K562 (cell line): ENCODE measurements around the gene GNAL. TPM values are rescaled to one million over a fixed set of nuclear protein-coding genes. Genes with fewer than 3 reads are reported as not detected.

Source experiments
- ATAC-seq: fragments of 200-7000 bp; cut with Tn5 transposase; 3 replicates; pipeline ENCODE4 v1.9.1; 2020; ENCODE audit warnings: moderate library complexity
- BruUV-seq: library from RNA; stranded (reverse); fragments of 400-500 nt; replicated peaks from 2 replicates; lab custom pipeline; 2021; lab: Mats Ljungman, UMichigan
- CTCF ChIA-PET: fragments of 300-600 bp; formaldehyde crosslinking; extraction: SDS; loops from one replicate; lab custom pipeline; 2021; ENCODE audit warnings: low intra/inter-chr PET ratio; lab: Yijun Ruan, JAX
- POLR2A ChIA-PET: fragments of 300-600, 350-650 bp; sonication (Branson Sonifier 250); formaldehyde crosslinking; extraction: SDS; loops from one replicate; lab custom pipeline; 2021; ENCODE audit warnings: antibody characterized with exemption, inconsistent platforms; lab: Yijun Ruan, JAX
- DNase-seq, 4 experiments: peaks; one replicate each; pipeline versions ENCODE4 v3.0.0 to v3.0.0-alpha.2; 2011 to 2018; ENCODE audit warnings: low spot score in 3 of 4, mixed read lengths in 3 of 4; ENCODE audit errors: extremely low read depth in 1 of 4
- FAIRE-seq: peaks from 2 replicates; lab custom pipeline; 2011; peaks lifted over from hg19 to GRCh38; lab: Jason Lieb, UNC
- H2AFZ ChIP-seq: 2 replicates; pipeline ENCODE4 v1.6.0; 2011; ENCODE audit warnings: low read depth, low read length, control low read depth, inconsistent platforms
- H3K27ac ChIP-seq: fragments of 200-600 bp; 3 replicates; pipeline ENCODE4 v1.8.0; 2011; ENCODE audit warnings: low read depth, mild to moderate bottlenecking, control low read depth, inconsistent platforms, low read length, moderate library complexity, mixed read lengths; ENCODE audit errors: extremely low read depth
- H3K27me3 ChIP-seq, 2 experiments: fragments of 300-600 bp in 1 of 2; 2 replicates in 1 of 2; 3 replicates in 1 of 2; pipeline versions ENCODE4 v1.6.0 to v1.8.0; 2011; ENCODE audit warnings: inconsistent platforms in 2 of 2, low read length in 2 of 2, mild to moderate bottlenecking in 1 of 2, mixed read lengths in 1 of 2, moderate library complexity in 1 of 2; ENCODE audit not compliant: control insufficient read depth in 2 of 2, insufficient read depth in 2 of 2
- H3K36me3 ChIP-seq: fragments of 300-600 bp; 3 replicates; pipeline ENCODE4 v1.8.0; 2011; ENCODE audit warnings: mild to moderate bottlenecking, low read length, inconsistent platforms; ENCODE audit not compliant: control insufficient read depth, insufficient read depth
- H3K4me1 ChIP-seq, 2 experiments: fragments of 200-600 bp in 1 of 2; replicated peaks in 1 of 2; 2 replicates in 1 of 2; 3 replicates in 1 of 2; pipeline versions ENCODE4 v1.5.1 to v1.8.0; 2011; ENCODE audit warnings: inconsistent platforms in 2 of 2, low read length in 2 of 2, mild to moderate bottlenecking in 1 of 2, mixed read lengths in 1 of 2, moderate library complexity in 1 of 2; ENCODE audit not compliant: control insufficient read depth in 2 of 2, insufficient read depth in 2 of 2
- H3K4me2 ChIP-seq: 2 replicates; pipeline ENCODE4 v1.6.1; 2011; ENCODE audit warnings: low read length, control low read depth, inconsistent platforms, mixed read lengths; ENCODE audit not compliant: insufficient read depth
- H3K4me3 ChIP-seq: fragments of 200-600 bp; sonication (generic), shearing (Covaris generic); 2 replicates; pipeline ENCODE4 v1.5.1; 2016; ENCODE audit warnings: control low read depth, inconsistent platforms
- H3K79me2 ChIP-seq: fragments of 200-600 bp; 3 replicates; pipeline ENCODE4 v1.8.0; 2011; ENCODE audit warnings: low read length, inconsistent platforms; ENCODE audit not compliant: control insufficient read depth, insufficient read depth
- H3K9ac ChIP-seq, 2 experiments: 2 replicates each; pipeline versions ENCODE4 v1.6.0 to v1.6.1; 2011; ENCODE audit warnings: low read depth in 2 of 2, low read length in 2 of 2, control low read depth in 1 of 2, inconsistent platforms in 1 of 2, mild to moderate bottlenecking in 1 of 2, mixed read lengths in 1 of 2; ENCODE audit not compliant: insufficient read depth in 1 of 2
- H3K9me1 ChIP-seq: one replicate; pipeline ENCODE4 v1.6.0; 2011; ENCODE audit warnings: inconsistent platforms, mild to moderate bottlenecking, low read length, moderate library complexity; ENCODE audit not compliant: control insufficient read depth, insufficient read depth
- H3K9me3 ChIP-seq: replicated peaks from 2 replicates; pipeline ENCODE4 v1.5.1; 2011; ENCODE audit warnings: low read depth, low read length, inconsistent platforms; ENCODE audit not compliant: control insufficient read depth, insufficient read depth
- H4K20me1 ChIP-seq: replicated peaks from 2 replicates; pipeline ENCODE4 v1.6.1; 2011; ENCODE audit warnings: low read length, inconsistent platforms, mixed read lengths; ENCODE audit not compliant: control insufficient read depth, insufficient read depth
- ATF7 ChIP-seq: fragments of 450-650 bp; IDR thresholded peaks from 2 replicates; pipeline ENCODE4 v1.7.1; 2014; ENCODE audit warnings: mild to moderate bottlenecking, moderate library complexity
- BCL6 ChIP-seq: fragments of 250-450 bp; sonication (Bioruptor Pico); IDR thresholded peaks from 2 replicates; pipeline ENCODE4 v1.4.0; 2020
- C11orf30 ChIP-seq: fragments of 450-650 bp; IDR thresholded peaks from 2 replicates; pipeline ENCODE4 v1.6.1; 2016; ENCODE audit warnings: low read depth, mild to moderate bottlenecking
- CHD1 ChIP-seq: fragments of 200-600 bp; sonication (generic); IDR thresholded peaks from one replicate; pipeline ENCODE4 v1.6.1; 2012; ENCODE audit warnings: mild to moderate bottlenecking, moderate library complexity, low read length, inconsistent platforms
- MAFG ChIP-seq: fragments of 450-650 bp; conservative IDR thresholded peaks from 2 replicates; pipeline ENCODE4 v1.6.1; 2016; ENCODE audit warnings: missing genetic modification characterization, missing compliant biosample characterization
- MED1 ChIP-seq: sonication (generic); formaldehyde crosslinking; IDR thresholded peaks from 2 replicates; pipeline ENCODE4 v1.8.1; 2023; ENCODE audit warnings: missing genetic modification reagents, borderline replicate concordance
- NBN ChIP-seq: fragments of 450-650 bp; IDR thresholded peaks from 2 replicates; pipeline ENCODE4 v1.6.1; 2016; ENCODE audit warnings: low read depth, mild to moderate bottlenecking
- ZNF589 ChIP-seq: fragments of 200-800 bp; sonication (Bioruptor generic); IDR thresholded peaks from 2 replicates; pipeline ENCODE4 v1.6.1; 2016; ENCODE audit warnings: low read depth, missing genetic modification characterization, missing compliant biosample characterization
- ZNF75A ChIP-seq: fragments of 450-650 bp; formaldehyde crosslinking; IDR thresholded peaks from 2 replicates; pipeline ENCODE4 v1.4.0; 2020; ENCODE audit warnings: mild to moderate bottlenecking
- WGBS: fragments of 100-300 bp; shearing (Covaris generic); methylation state at CpG from one replicate; pipeline ENCODE4 v1.1.6; 2016; ENCODE audit warnings: low coverage, mixed read lengths; ENCODE audit not compliant: insufficient coverage; ENCODE audit errors: missing lambda C conversion rate; 5-methylcytosine and 5-hydroxymethylcytosine counted together
- in situ Hi-C: fragments of 300-500 bp; cut with MboI; formaldehyde crosslinking; loops from 4 replicates; pipeline ENCODE4 v1.15.0; 2018; ENCODE audit warnings: inconsistent platforms, mixed read lengths
- intact Hi-C: fragments of 100-400 bp; cut with micrococcal nuclease; formaldehyde crosslinking; loops from 2 replicates; pipeline ENCODE4 v1.14.2; 2022
- polyA plus RNA-seq, 8 experiments: library from polyadenylated mRNA; depleted of rRNA in 4 of 8; stranded (reverse) in 5 of 8; unstranded in 3 of 8; fragments of >200 nt; fragmentation: Nextera tagmentation in 2 of 8; fragmentation: Illumina TruSeq in 1 of 8; extraction: Ambion mirVana in 2 of 8; extraction: Trizol in 1 of 8; gene quantifications; 2 replicates each; pipeline versions ENCODE4 v1.2.1 to v1.2.3, GENCODE V29; 2011 to 2014; ENCODE audit warnings: inconsistent platforms in 1 of 8, missing spikeins in 1 of 8
- total RNA-seq, 7 experiments: library from RNA; depleted of rRNA in 6 of 7; stranded (reverse); fragments of >200 nt in 6 of 7; fragmentation: Illumina TruSeq in 2 of 7; extraction: Trizol in 2 of 7; gene quantifications; 2 replicates each; pipeline versions ENCODE4 v1.2.1 to v1.2.3, GENCODE V29; 2011 to 2021; ENCODE audit warnings: low replicate concordance in 1 of 7
- TF ChIP-seq, protein P1 (sequence below): fragments of 150-350 bp; conservative IDR thresholded peaks from 2 replicates; pipeline ENCODE4 v1.6.1; 2014; ENCODE audit warnings: low read length
- TF ChIP-seq, protein P2 (sequence below): fragments of 250-450 bp; sonication (Bioruptor Pico); IDR thresholded peaks from 2 replicates; pipeline ENCODE4 v1.5.0; 2021; ENCODE audit warnings: mild to moderate bottlenecking, borderline replicate concordance
- TF ChIP-seq, protein P3 (sequence below), 2 experiments: fragments of 450-650 bp in 1 of 2; IDR thresholded peaks; 2 replicates each; pipeline ENCODE4 v1.6.1; 2011 to 2017; ENCODE audit warnings: low read depth in 2 of 2, antibody characterized with exemption in 1 of 2, borderline replicate concordance in 1 of 2, low read length in 1 of 2, mild to moderate bottlenecking in 1 of 2, mixed read lengths in 1 of 2; ENCODE audit not compliant: control insufficient read depth in 1 of 2
- TF ChIP-seq, protein P4 (sequence below): fragments of 450-650 bp; IDR thresholded peaks from 2 replicates; pipeline ENCODE4 v1.6.1; 2016; ENCODE audit warnings: antibody characterized with exemption

The GNAL gene
- total and polyA plus RNA-seq, 9 of the 15 experiments (the other 6 are each of a cell fraction or from before 2014, with no cell fraction given) = under 0.01 to 0.10 (median 0.01) TPM; not detected in 5

- WGBS = 59% methylated on average over 4 of the region's 4 CpGs
- in situ Hi-C loops = no loop called here
- intact Hi-C loops = no loop called here
- Histone ChIP-seq H3K4me3 (no peak overlapping the region), H4K20me1 (no peaks in the 10 kb centered on the region), H3K27me3 (no peaks in the 10 kb centered on the region), H2AFZ (peak overlapping the region; percentile 65), H3K9me3 (no peaks in the 10 kb centered on the region), H3K27ac (no peak overlapping the region), H3K4me1 (peaks cover 11 to 12% of the 10 kb centered on the region in 2 experiments; a peak in 4 of 5 replicates), H3K79me2 (no peaks in the 10 kb centered on the region), H3K4me2 (no peak overlapping the region), H3K36me3 (no peaks in the 10 kb centered on the region), H3K9ac (no peak overlapping the region), H3K9me1 (no peaks in the 10 kb centered on the region)
- no peak for DNase-seq
- ATAC-seq = no peak
- no TSS peak for BruUV-seq
- ChIA-PET CTCF (no interaction called here), POLR2A (interaction anchor here (0.7 kb wide), 1 partner anchor 11 kb away, joined by 3 read pairs; no protein-coding TSS in a partner anchor)
- no peak for FAIRE-seq
- TF ChIP-seq ZNF75A (no peak), BCL6 (CRISPR knock-in tag) (no peak), MAFG (tag) (peak; percentile 93), NBN (no peak), CHD1 (no peak), ATF7 (no peak), C11orf30 (peak; percentile 98), MED1 (no peak), ZNF589 (CRISPR knock-in tag) (no peak)
- TF ChIP-seq, protein P1, sequence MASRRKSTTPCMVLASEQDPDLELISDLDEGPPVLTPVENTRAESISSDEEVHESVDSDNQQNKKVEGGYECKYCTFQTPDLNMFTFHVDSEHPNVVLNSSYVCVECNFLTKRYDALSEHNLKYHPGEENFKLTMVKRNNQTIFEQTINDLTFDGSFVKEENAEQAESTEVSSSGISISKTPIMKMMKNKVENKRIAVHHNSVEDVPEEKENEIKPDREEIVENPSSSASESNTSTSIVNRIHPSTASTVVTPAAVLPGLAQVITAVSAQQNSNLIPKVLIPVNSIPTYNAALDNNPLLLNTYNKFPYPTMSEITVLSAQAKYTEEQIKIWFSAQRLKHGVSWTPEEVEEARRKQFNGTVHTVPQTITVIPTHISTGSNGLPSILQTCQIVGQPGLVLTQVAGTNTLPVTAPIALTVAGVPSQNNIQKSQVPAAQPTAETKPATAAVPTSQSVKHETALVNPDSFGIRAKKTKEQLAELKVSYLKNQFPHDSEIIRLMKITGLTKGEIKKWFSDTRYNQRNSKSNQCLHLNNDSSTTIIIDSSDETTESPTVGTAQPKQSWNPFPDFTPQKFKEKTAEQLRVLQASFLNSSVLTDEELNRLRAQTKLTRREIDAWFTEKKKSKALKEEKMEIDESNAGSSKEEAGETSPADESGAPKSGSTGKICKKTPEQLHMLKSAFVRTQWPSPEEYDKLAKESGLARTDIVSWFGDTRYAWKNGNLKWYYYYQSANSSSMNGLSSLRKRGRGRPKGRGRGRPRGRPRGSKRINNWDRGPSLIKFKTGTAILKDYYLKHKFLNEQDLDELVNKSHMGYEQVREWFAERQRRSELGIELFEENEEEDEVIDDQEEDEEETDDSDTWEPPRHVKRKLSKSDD = no peak
- TF ChIP-seq, protein P2, sequence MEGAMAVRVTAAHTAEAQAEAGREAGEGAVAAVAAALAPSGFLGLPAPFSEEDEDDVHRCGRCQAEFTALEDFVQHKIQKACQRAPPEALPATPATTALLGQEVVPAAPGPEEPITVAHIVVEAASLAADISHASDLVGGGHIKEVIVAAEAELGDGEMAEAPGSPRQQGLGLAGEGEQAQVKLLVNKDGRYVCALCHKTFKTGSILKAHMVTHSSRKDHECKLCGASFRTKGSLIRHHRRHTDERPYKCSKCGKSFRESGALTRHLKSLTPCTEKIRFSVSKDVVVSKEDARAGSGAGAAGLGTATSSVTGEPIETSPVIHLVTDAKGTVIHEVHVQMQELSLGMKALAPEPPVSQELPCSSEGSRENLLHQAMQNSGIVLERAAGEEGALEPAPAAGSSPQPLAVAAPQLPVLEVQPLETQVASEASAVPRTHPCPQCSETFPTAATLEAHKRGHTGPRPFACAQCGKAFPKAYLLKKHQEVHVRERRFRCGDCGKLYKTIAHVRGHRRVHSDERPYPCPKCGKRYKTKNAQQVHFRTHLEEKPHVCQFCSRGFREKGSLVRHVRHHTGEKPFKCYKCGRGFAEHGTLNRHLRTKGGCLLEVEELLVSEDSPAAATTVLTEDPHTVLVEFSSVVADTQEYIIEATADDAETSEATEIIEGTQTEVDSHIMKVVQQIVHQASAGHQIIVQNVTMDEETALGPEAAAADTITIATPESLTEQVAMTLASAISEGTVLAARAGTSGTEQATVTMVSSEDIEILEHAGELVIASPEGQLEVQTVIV (CRISPR knock-in tag) = no peak
- TF ChIP-seq, protein P3, sequence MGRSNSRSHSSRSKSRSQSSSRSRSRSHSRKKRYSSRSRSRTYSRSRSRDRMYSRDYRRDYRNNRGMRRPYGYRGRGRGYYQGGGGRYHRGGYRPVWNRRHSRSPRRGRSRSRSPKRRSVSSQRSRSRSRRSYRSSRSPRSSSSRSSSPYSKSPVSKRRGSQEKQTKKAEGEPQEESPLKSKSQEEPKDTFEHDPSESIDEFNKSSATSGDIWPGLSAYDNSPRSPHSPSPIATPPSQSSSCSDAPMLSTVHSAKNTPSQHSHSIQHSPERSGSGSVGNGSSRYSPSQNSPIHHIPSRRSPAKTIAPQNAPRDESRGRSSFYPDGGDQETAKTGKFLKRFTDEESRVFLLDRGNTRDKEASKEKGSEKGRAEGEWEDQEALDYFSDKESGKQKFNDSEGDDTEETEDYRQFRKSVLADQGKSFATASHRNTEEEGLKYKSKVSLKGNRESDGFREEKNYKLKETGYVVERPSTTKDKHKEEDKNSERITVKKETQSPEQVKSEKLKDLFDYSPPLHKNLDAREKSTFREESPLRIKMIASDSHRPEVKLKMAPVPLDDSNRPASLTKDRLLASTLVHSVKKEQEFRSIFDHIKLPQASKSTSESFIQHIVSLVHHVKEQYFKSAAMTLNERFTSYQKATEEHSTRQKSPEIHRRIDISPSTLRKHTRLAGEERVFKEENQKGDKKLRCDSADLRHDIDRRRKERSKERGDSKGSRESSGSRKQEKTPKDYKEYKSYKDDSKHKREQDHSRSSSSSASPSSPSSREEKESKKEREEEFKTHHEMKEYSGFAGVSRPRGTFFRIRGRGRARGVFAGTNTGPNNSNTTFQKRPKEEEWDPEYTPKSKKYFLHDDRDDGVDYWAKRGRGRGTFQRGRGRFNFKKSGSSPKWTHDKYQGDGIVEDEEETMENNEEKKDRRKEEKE (IDR thresholded peaks at IDR 0.05; ENCODE audit: borderline replicate concordance in 1 of 2, control insufficient read depth in 1 of 2, low read depth in 2 of 2, low read length in 1 of 2) = no peak
- TF ChIP-seq, protein P4, sequence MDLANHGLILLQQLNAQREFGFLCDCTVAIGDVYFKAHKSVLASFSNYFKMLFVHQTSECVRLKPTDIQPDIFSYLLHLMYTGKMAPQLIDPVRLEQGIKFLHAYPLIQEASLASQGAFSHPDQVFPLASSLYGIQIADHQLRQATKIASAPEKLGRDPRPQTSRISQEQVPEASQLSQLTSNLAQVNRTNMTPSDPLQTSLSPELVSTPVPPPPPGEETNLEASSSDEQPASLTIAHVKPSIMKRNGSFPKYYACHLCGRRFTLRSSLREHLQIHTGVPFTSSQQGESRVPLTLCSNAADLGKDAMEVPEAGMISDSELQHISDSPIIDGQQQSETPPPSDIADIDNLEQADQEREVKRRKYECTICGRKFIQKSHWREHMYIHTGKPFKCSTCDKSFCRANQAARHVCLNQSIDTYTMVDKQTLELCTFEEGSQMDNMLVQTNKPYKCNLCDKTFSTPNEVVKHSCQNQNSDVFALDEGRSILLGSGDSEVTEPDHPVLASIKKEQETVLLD = 0 out of 2 replicates have a peak, but pooled peaks have one; percentile 31
Measured at GRCh38 chr18:11845654-11846053, 156.6 kb downstream of the GNAL start.
